HG03558 (cell line): ENCODE results near the gene EPHB2.
"Not testable (repeated sequence)": the region's sequence is repeated elsewhere in the genome, so short reads cannot be mapped to it uniquely, and the experiment has no call there.

Source experiments
- ATAC-seq: cut with Tn5 transposase; IDR thresholded peaks from one replicate; pipeline ENCODE4 v1.9.1; 2021; ENCODE audit warnings: moderate number of reproducible peaks; ENCODE audit not compliant: unreplicated experiment; ENCODE audit errors: extremely low read depth

Gene EPHB2

GRCh38 chr1:22920734-22921451, 210.3 kb downstream of the EPHB2 start:
- ATAC-seq: no peak

DNA sequence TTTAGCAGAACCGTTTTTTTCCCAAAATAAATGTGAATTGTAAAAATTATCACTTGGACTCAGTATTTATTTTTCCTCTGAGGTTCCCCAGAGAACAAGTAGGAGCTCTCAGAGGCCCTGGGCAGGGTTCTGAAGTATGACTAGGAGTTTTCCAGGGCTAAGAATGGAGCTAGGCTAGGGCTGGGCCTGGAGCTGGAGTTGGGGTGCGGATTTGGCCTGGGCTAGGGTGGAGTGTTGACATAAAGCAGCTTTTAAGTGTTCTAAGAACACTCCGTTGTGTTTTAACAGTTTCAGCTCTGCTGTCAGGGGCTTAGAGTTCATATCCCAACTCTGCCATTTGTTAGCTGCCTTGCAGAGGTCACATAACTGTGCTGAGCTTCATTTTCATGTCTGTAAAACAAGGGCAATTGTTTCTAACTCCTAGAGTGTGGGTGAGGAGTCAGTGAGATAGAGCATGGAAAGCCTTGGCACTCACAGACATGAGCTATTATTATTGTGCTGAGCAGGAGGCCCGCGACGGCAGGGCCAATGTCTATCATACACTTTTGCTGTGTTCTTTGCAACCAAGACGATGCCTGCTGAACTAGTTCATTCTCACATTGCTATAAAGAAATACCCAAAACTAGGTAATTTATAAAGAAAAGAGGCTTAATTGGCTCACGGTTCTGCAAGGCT, 210.9 kb downstream of the EPHB2 start:
- ATAC-seq: no peak

- no peak for ATAC-seq
Observed at GRCh38 chr1:22922640-22923039, 212.0 kb downstream of the EPHB2 start.

GRCh38 chr1:22925111-22925510, 214.5 kb downstream of the EPHB2 start:
- ATAC-seq: no peak

- no peak for ATAC-seq
Observed at GRCh38 chr1:22930240-22930912, 219.7 kb downstream of the EPHB2 start.

- ATAC-seq: no peak
Observed at GRCh38 chr1:22932803-22933470, 222.3 kb downstream of the EPHB2 start.

DNA sequence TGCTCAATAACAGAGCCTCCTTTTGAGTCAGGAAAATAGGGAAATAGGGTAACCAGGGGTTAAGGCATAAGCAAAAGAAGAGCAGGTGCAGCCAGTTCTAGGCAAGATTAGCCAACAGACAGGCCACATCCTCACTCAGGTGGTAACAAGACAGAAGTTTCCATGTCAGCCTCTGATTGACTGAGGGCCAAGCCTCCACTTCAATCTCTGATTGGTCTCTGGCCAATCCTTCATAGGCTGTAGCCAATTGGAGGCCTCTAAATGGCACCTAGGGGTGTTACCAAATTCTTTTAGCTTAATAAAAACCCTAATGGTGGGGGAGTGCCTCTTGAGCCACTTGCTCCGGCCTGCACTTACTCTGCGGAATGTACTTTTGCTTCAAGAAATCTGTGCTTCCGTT, 224.8 kb downstream of the EPHB2 start:
- no peak for ATAC-seq

- no peak for ATAC-seq
Observed at GRCh38 chr1:22936681-22937080, 226.0 kb downstream of the EPHB2 start.

GRCh38 chr1:22941257-22941656, 230.6 kb downstream of the EPHB2 start:
- ATAC-seq: no peak

GRCh38 chr1:22944346-22945055, 233.9 kb downstream of the EPHB2 start:
- no peak for ATAC-seq

DNA sequence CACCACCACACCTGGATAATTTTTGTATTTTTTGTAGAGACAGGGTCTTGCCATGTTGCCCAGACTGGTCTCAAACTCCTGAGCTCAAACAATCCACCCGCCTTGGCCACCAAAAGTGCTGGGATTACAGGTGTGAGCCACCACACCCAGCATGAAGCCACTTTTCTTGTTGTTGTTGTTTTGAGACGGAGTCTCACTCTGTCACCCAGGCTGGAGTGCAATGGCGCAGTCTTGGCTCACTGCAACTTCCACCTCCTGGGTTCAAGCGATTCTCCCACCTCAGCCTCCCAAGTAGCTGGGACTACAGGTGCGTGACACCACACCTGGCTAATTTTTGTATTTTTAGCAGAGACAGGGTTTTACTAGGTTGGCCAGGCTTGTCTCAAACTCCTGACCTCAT, 234.5 kb downstream of the EPHB2 start:
- not testable (repeated sequence) for ATAC-seq

DNA sequence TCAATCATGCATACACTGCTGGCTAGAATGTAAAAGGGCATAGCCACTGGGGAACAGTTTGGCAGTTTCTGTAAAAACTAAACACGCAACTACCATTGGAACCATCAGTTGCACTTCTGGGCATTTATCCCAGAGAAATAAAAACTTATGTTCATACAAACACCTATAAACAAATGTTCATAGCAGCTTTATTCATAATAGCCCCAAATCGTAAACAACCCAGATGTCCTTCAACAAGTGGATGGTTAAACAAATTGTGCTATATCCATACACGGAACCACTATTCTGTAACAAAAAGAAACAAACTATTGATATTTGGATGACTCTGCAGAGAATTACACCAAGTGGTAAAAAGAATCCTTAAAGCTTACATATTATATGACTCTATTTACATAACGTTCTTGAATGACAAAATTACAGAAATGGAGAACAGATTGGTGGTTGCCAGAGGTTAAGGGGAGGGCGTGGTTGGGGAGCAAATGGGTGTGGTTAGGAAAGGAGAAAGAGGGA, 239.2 kb downstream of the EPHB2 start:
- no peak for ATAC-seq

DNA sequence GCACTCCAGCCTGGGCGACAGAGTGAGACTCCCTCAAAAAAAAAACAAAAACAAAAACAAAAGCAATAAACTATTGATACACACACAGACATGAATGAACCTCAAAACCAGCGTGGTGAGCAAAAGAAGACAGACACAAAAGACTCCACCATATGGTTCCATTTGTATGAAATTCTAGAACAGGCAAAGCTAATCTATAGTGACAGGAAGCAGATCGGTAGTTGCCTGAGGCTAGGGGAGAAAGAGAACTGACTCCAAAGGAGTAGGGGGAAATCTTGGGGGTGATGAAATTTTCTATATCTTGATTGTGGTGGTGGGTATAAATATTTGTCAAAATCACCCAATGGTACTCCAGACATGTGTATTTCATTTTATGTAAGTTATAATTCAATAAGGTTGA, 241.2 kb downstream of the EPHB2 start:
- no peak for ATAC-seq

- no peak for ATAC-seq
Observed at GRCh38 chr1:22952694-22953056, 242.0 kb downstream of the EPHB2 start.

- ATAC-seq: no peak
Observed at GRCh38 chr1:22953057-22953739, 242.6 kb downstream of the EPHB2 start.

- ATAC-seq: no peak
Observed at GRCh38 chr1:22953740-22954141, 243.1 kb downstream of the EPHB2 start.

DNA sequence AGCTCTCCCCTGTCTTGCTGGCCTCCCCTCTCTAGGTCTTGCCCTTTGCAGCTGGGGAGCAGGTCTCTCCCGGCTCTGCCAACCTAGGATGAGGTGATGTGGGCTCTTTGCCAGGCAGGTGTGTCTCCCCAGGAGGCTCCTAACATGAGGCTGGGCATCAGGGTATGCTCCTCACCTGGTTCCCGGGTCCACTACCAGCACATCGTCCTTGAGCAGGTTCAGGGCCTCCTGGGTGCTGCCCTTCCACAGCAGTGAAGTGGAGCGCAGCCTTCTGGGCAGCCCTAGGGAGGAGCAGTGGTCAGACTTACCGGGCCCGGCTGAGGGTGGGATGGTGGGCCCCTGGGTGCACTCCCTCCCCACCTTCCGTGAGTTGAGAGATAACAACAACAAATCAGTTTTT, 244.5 kb downstream of the EPHB2 start:
- no peak for ATAC-seq

- ATAC-seq: no peak
Observed at GRCh38 chr1:22957066-22957465, 246.4 kb downstream of the EPHB2 start.

GRCh38 chr1:22958556-22958955, 247.9 kb downstream of the EPHB2 start:
- ATAC-seq: no peak
